ENCODE results near the gene TMEM231.
"Not testable (repeated sequence)": the region's sequence is repeated elsewhere in the genome, so short reads cannot be mapped to it uniquely, and the experiment has no call there.

TMEM231 gene, protein sequence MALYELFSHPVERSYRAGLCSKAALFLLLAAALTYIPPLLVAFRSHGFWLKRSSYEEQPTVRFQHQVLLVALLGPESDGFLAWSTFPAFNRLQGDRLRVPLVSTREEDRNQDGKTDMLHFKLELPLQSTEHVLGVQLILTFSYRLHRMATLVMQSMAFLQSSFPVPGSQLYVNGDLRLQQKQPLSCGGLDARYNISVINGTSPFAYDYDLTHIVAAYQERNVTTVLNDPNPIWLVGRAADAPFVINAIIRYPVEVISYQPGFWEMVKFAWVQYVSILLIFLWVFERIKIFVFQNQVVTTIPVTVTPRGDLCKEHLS

GRCh38 chr16:75555707-75556430 lies at the start of gene TMEM231:
TMEM231 (minus strand) TSS chr16:75556252; CDS start chr16:75556209, 43 bp downstream.
- peak; percentile 96 for DNase-seq (ENCODE audit: low read depth)
- TF ChIP-seq, protein P1, sequence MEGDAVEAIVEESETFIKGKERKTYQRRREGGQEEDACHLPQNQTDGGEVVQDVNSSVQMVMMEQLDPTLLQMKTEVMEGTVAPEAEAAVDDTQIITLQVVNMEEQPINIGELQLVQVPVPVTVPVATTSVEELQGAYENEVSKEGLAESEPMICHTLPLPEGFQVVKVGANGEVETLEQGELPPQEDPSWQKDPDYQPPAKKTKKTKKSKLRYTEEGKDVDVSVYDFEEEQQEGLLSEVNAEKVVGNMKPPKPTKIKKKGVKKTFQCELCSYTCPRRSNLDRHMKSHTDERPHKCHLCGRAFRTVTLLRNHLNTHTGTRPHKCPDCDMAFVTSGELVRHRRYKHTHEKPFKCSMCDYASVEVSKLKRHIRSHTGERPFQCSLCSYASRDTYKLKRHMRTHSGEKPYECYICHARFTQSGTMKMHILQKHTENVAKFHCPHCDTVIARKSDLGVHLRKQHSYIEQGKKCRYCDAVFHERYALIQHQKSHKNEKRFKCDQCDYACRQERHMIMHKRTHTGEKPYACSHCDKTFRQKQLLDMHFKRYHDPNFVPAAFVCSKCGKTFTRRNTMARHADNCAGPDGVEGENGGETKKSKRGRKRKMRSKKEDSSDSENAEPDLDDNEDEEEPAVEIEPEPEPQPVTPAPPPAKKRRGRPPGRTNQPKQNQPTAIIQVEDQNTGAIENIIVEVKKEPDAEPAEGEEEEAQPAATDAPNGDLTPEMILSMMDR (IDR thresholded peaks at IDR 0.05; ENCODE audit: insufficient read depth, low read depth, low read length, missing control alignments), result no peak
- H3K4me3 ChIP-seq (ENCODE audit: low read length), result peak within 1 kb of the TSS; percentile 74

DNA sequence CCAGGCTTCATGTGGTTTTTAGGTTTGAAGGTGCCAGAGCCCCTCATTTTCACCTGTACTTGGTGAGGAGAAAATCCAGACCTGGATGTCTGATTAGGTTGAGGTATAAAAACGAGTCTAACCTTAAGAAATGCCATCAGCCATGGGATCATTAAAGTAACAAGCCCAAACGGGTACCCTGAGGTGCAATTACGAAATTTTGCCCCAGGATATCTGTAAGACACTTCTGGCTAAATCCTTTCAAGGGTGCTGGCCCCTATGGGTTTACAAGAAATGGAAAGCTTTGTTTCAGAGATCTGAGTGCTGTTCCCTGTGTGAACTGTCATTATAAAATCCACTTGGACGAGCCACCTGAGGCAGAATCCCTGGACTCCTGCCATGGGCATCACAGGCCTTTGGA lies 47.2 kb upstream of the TMEM231 start:
- peak; percentile 49 for DNase-seq (ENCODE audit: low read depth)
- TF ChIP-seq, protein P1 (IDR thresholded peaks at IDR 0.05; ENCODE audit: insufficient read depth, low read depth, low read length, missing control alignments), result no peak
- no peak overlapping the region for H3K4me3 ChIP-seq (ENCODE audit: low read length)

DNA sequence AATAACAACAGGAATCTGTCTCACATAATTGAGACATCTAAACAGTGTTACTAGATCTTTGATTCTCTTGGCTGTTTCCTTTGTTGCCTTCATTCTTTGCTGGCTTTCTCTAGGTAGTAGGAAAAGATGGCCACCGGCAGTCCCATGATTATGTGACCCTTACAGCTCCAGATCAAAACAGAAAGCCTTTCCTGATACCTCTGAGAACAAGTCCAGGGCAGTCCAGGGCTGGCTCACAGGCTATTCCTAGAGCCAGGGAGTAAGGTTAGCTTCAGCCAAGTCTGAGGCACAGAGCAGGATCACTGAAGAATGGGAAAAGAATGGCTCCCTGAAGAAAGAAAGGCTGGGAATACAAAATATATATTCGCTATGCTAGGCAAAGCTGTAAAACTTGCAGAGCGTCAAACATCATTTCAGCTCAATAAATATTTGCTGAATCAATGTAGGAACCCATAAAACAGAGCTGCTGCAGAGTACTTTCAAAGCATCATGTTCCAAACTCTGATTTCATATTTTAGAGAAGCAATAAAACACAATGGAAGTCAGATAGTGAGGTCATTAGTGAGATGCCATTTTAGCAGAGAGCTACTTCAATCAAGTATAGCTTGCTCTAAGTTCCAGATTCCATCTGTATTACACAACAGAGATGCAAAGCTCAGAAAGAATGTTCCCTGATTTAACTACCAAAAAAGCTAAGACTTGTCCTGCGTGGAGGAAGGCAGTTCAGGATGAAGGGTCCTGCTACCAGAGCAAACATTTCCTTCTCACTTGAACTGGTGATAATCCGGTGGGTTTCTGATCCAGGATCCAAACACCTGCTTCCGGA lies 43.6 kb upstream of the TMEM231 start:
- no peak overlapping the region for H3K4me3 ChIP-seq (ENCODE audit: low read length)
- DNase-seq (ENCODE audit: low read depth), result no peak
- TF ChIP-seq, protein P1 (IDR thresholded peaks at IDR 0.05; ENCODE audit: insufficient read depth, low read depth, low read length, missing control alignments), result no peak

GRCh38 chr16:75593825-75594820 lies 38.1 kb upstream of the TMEM231 start:
- no peak overlapping the region for H3K4me3 ChIP-seq (ENCODE audit: low read length)
- TF ChIP-seq, protein P1 (IDR thresholded peaks at IDR 0.05; ENCODE audit: insufficient read depth, low read depth, low read length, missing control alignments), result no peak
- peak; percentile 78 for DNase-seq (ENCODE audit: low read depth)

GRCh38 chr16:75593308-75593707 lies 37.3 kb upstream of the TMEM231 start:
- DNase-seq (ENCODE audit: low read depth), result no peak
- TF ChIP-seq, protein P1 (IDR thresholded peaks at IDR 0.05; ENCODE audit: insufficient read depth, low read depth, low read length, missing control alignments), result no peak
- no peak overlapping the region for H3K4me3 ChIP-seq (ENCODE audit: low read length)

DNA sequence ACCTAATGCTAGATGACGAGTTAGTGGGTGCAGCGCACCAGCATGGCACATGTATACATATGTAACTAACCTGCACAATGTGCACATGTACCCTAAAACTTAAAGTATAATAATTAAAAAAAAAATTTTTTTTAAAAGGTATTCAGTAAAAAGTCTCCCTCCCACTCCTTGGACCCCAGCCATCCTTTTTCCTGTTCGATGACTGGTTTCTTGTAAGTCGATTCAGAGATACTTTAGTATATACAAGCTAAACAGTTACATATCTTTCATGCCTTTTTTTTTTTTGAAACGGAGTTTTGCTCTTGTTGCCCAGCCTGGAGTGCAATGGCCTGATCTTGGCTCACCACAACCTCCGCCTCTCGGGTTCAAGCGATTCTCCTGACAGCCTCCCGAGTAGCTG lies 35.9 kb upstream of the TMEM231 start:
- not testable (repeated sequence) for DNase-seq (ENCODE audit: low read depth); H3K4me3 ChIP-seq (ENCODE audit: low read length)
